Muscle of leg (tissue), 11 donors: ENCODE measurements around the gene MYH9. TPM values are rescaled to one million over a fixed set of nuclear protein-coding genes. Genes with fewer than 3 reads are reported as not detected.

Experiments
- DNase-seq: peaks from one replicate; pipeline ENCODE4 v3.0.0; 2013
- H3K27ac ChIP-seq: one replicate; pipeline ENCODE4 v1.5.1; 2013; ENCODE audit warnings: mild to moderate bottlenecking, low read length, control low read depth
- H3K27me3 ChIP-seq: one replicate; pipeline ENCODE4 v1.6.1; 2013; ENCODE audit warnings: low read length; ENCODE audit not compliant: control insufficient read depth, insufficient read depth
- H3K36me3 ChIP-seq: one replicate; pipeline ENCODE4 v1.6.1; 2013; ENCODE audit warnings: low read length; ENCODE audit not compliant: control insufficient read depth, insufficient read depth
- H3K4me1 ChIP-seq: one replicate; pipeline ENCODE4 v1.6.1; 2013; ENCODE audit warnings: low read length; ENCODE audit not compliant: control insufficient read depth, insufficient read depth
- H3K4me3 ChIP-seq: one replicate; pipeline ENCODE4 v1.5.1; 2013; ENCODE audit warnings: low read length, control low read depth
- H3K9me3 ChIP-seq: replicated peaks from 2 replicates; pipeline ENCODE4 v1.6.1; 2013; ENCODE audit warnings: low read depth, low read length; ENCODE audit not compliant: control insufficient read depth
- WGBS: methylation state at CpG from one replicate; pipeline ENCODE4 v1.1.5; 2013; ENCODE audit warnings: missing lambda C conversion rate; ENCODE audit not compliant: insufficient coverage; 5-methylcytosine and 5-hydroxymethylcytosine counted together
- polyA plus RNA-seq, 8 donors: library from polyadenylated mRNA; unstranded; fragments of 120-200 nt; gene quantifications; one replicate each; pipeline versions ENCODE4 v1.2.1 to v1.2.3, GENCODE V29; 2013; ENCODE audit warnings: inconsistent platforms in 1 of 8, low replicate concordance in 1 of 8; ENCODE audit not compliant: insufficient read length in 8 of 8, insufficient read depth in 1 of 8
- total RNA-seq: library from RNA; stranded (reverse); fragments of 120-200 nt; gene quantifications from one replicate; pipeline ENCODE4 v1.2.4, GENCODE V29; 2013

The MYH9 gene
- total and polyA plus RNA-seq, 9 donors = 61.9 to 160 (median 122) TPM

- Histone ChIP-seq H3K4me3 (no peak overlapping the region), H3K4me1 (peaks cover 58% of the 10 kb centered on the region), H3K9me3 (no peaks in the 10 kb centered on the region), H3K27ac (no peak overlapping the region), H3K27me3 (no peaks in the 10 kb centered on the region), H3K36me3 (peaks cover 63% of the 10 kb centered on the region)
- WGBS = 84% methylated on average over 22 of the region's 26 CpGs
- DNase-seq = no peak
These were observed 51.3 kb downstream of the MYH9 start for GRCh38 chr22:36336246-36337182.

- H3K9me3 ChIP-seq = no peaks in the 10 kb centered on the region
- H3K36me3 ChIP-seq = peaks cover 54% of the 10 kb centered on the region
These were observed 52.1 kb downstream of the MYH9 start for GRCh38 chr22:36335621-36336020.

GRCh38 chr22:36334821-36335603 lies 52.8 kb downstream of the MYH9 start:
- Histone ChIP-seq H3K4me1 (peaks cover 73% of the 10 kb centered on the region), H3K4me3 (no peak overlapping the region), H3K9me3 (no peaks in the 10 kb centered on the region), H3K36me3 (peaks cover 50% of the 10 kb centered on the region), H3K27me3 (no peaks in the 10 kb centered on the region), H3K27ac (peak overlapping the region; percentile 69)
- DNase-seq = peak; percentile 73
- WGBS = 67% methylated on average over 15 of the region's 17 CpGs

More at GRCh38 chr22:36335621-36336020, 52.1 kb downstream of the MYH9 start:
- Histone ChIP-seq H3K4me3 (no peak overlapping the region), H3K27me3 (no peaks in the 10 kb centered on the region), H3K4me1 (peaks cover 67% of the 10 kb centered on the region), H3K27ac (peak overlapping the region; percentile 69)
- DNase-seq = no peak
- WGBS = 96% methylated on average over 4 of the region's 9 CpGs

- Histone ChIP-seq H3K27me3 (no peaks in the 10 kb centered on the region), H3K9me3 (no peaks in the 10 kb centered on the region), H3K36me3 (peaks cover 48% of the 10 kb centered on the region), H3K4me1 (peaks cover 81% of the 10 kb centered on the region), H3K27ac (peak overlapping the region; percentile 69), H3K4me3 (no peak overlapping the region)
- 79% methylated on average over 23 of the region's 25 CpGs for WGBS
- peak; percentile 47 for DNase-seq
These were observed 53.5 kb downstream of the MYH9 start for GRCh38 chr22:36334081-36334820.

GRCh38 chr22:36333644-36334043 lies 54.1 kb downstream of the MYH9 start:
- 27% methylated on average over 1 of the region's 5 CpGs for WGBS
- Histone ChIP-seq H3K4me3 (no peak overlapping the region), H3K9me3 (no peaks in the 10 kb centered on the region), H3K27ac (peak overlapping the region; percentile 92), H3K4me1 (peaks cover 87% of the 10 kb centered on the region), H3K27me3 (no peaks in the 10 kb centered on the region), H3K36me3 (peaks cover 42% of the 10 kb centered on the region)
- no peak for DNase-seq

GRCh38 chr22:36332623-36333332 lies 55.0 kb downstream of the MYH9 start:
- peak; percentile 58 for DNase-seq
- Histone ChIP-seq H3K27me3 (no peaks in the 10 kb centered on the region), H3K4me1 (peaks cover 91% of the 10 kb centered on the region), H3K9me3 (no peaks in the 10 kb centered on the region), H3K4me3 (no peak overlapping the region), H3K27ac (peak overlapping the region; percentile 92), H3K36me3 (peaks cover 42% of the 10 kb centered on the region)
- 52% methylated on average over 7 of the region's 13 CpGs for WGBS

- H3K9me3 ChIP-seq = no peaks in the 10 kb centered on the region
- no peaks in the 10 kb centered on the region for H3K27me3 ChIP-seq
- peak; percentile 87 for DNase-seq
- no peak overlapping the region for H3K4me3 ChIP-seq
- H3K4me1 ChIP-seq = peaks cover 94% of the 10 kb centered on the region
- peak overlapping the region; percentile 92 for H3K27ac ChIP-seq
- peaks cover 38% of the 10 kb centered on the region for H3K36me3 ChIP-seq
- WGBS = 37% methylated on average over 10 of the region's 15 CpGs
These were observed 55.7 kb downstream of the MYH9 start for GRCh38 chr22:36331912-36332622.

GRCh38 chr22:36331306-36331911 lies 56.4 kb downstream of the MYH9 start:
- WGBS = 40% methylated on average over 7 of the region's 11 CpGs
- peaks cover 91% of the 10 kb centered on the region for H3K4me1 ChIP-seq
- no peaks in the 10 kb centered on the region for H3K27me3 ChIP-seq
- H3K36me3 ChIP-seq = peaks cover 37% of the 10 kb centered on the region
- peak overlapping the region; percentile 92 for H3K27ac ChIP-seq
- H3K9me3 ChIP-seq = no peaks in the 10 kb centered on the region
- H3K4me3 ChIP-seq = no peak overlapping the region
- DNase-seq = peak; percentile 88
